ENCODE data around the gene NOL9. TPM values are rescaled to one million over a fixed set of nuclear protein-coding genes. Genes with fewer than 3 reads are reported as not detected.

NOL9 gene
- total RNA-seq, 2 donors from 2014 or later, result 62.3 to 77.7 TPM

- DNase-seq (no peak), ATAC-seq (no peak)
- H3K36me3 Mint-ChIP-seq (ENCODE audit: low read depth), result peaks cover 4% of the 10 kb centered on the region
- H3K27ac Mint-ChIP-seq, result peak overlapping the region; percentile 98
- H3K4me1 Mint-ChIP-seq, result peaks cover 27% of the 10 kb centered on the region
- H3K4me3 Mint-ChIP-seq, result peak overlapping the region; percentile 84
- H3K9me3 ChIP-seq (ENCODE audit: control insufficient read depth, low read length, poor library complexity, severe bottlenecking), result no peaks in the 10 kb centered on the region
- no peaks in the 10 kb centered on the region for H3K27me3 Mint-ChIP-seq
These were observed 9.5 kb downstream of the NOL9 start for GRCh38 chr1:6544831-6545230.

- peaks cover 5% of the 10 kb centered on the region for H3K4me1 Mint-ChIP-seq
- H3K36me3 Mint-ChIP-seq (ENCODE audit: low read depth), result no peaks in the 10 kb centered on the region
These were observed 15.4 kb downstream of the NOL9 start for GRCh38 chr1:6538956-6539355.

GRCh38 chr1:6536291-6536690 is 18.0 kb downstream of the NOL9 start:
- DNase-seq (no peak), ATAC-seq (no peak)
- Mint-ChIP-seq H3K4me1 (peaks cover 5% of the 10 kb centered on the region), H3K27ac (no peak overlapping the region), H3K27me3 (no peaks in the 10 kb centered on the region), H3K36me3 (ENCODE audit: low read depth) (peaks cover 2% of the 10 kb centered on the region), H3K4me3 (no peak overlapping the region)
- no peaks in the 10 kb centered on the region for H3K9me3 ChIP-seq (ENCODE audit: control insufficient read depth, low read length, poor library complexity, severe bottlenecking)

More at GRCh38 chr1:6538956-6539355, 15.4 kb downstream of the NOL9 start:
- DNase-seq (no peak), ATAC-seq (no peak)
- Mint-ChIP-seq H3K27ac (peak overlapping the region; percentile 27), H3K4me3 (no peak overlapping the region), H3K27me3 (no peaks in the 10 kb centered on the region)
- no peaks in the 10 kb centered on the region for H3K9me3 ChIP-seq (ENCODE audit: control insufficient read depth, low read length, poor library complexity, severe bottlenecking)

GRCh38 chr1:6535214-6535613 is 19.1 kb downstream of the NOL9 start:
- Mint-ChIP-seq H3K4me1 (peaks cover 5% of the 10 kb centered on the region), H3K27me3 (no peaks in the 10 kb centered on the region), H3K36me3 (ENCODE audit: low read depth) (peaks cover 2% of the 10 kb centered on the region), H3K27ac (no peak overlapping the region), H3K4me3 (no peak overlapping the region)
- H3K9me3 ChIP-seq (ENCODE audit: control insufficient read depth, low read length, poor library complexity, severe bottlenecking), result no peaks in the 10 kb centered on the region
- DNase-seq (no peak), ATAC-seq (no peak)

GRCh38 chr1:6534248-6534822 is 20.0 kb downstream of the NOL9 start:
- no peaks in the 10 kb centered on the region for H3K9me3 ChIP-seq (ENCODE audit: control insufficient read depth, low read length, poor library complexity, severe bottlenecking)
- no peak for DNase-seq
- H3K4me3 Mint-ChIP-seq, result no peak overlapping the region
- H3K27me3 Mint-ChIP-seq, result no peaks in the 10 kb centered on the region
- H3K4me1 Mint-ChIP-seq, result peaks cover 3% of the 10 kb centered on the region
- no peak overlapping the region for H3K27ac Mint-ChIP-seq
- no peak for ATAC-seq
- H3K36me3 Mint-ChIP-seq (ENCODE audit: low read depth), result peaks cover 2% of the 10 kb centered on the region

GRCh38 chr1:6531996-6532395 is 22.3 kb downstream of the NOL9 start:
- Mint-ChIP-seq H3K36me3 (ENCODE audit: low read depth) (peaks cover 2% of the 10 kb centered on the region), H3K27ac (no peak overlapping the region)

GRCh38 chr1:6530504-6531160 is 23.7 kb downstream of the NOL9 start:
- peaks cover 5% of the 10 kb centered on the region for H3K4me1 Mint-ChIP-seq
- no peaks in the 10 kb centered on the region for H3K27me3 Mint-ChIP-seq
- DNase-seq, result no peak
- no peak overlapping the region for H3K27ac Mint-ChIP-seq
- H3K4me3 Mint-ChIP-seq, result no peak overlapping the region
- no peak for ATAC-seq
- H3K36me3 Mint-ChIP-seq (ENCODE audit: low read depth), result peaks cover 2% of the 10 kb centered on the region
- H3K9me3 ChIP-seq (ENCODE audit: control insufficient read depth, low read length, poor library complexity, severe bottlenecking), result no peaks in the 10 kb centered on the region

More at GRCh38 chr1:6531996-6532395, 22.3 kb downstream of the NOL9 start:
- no peaks in the 10 kb centered on the region for H3K9me3 ChIP-seq (ENCODE audit: control insufficient read depth, low read length, poor library complexity, severe bottlenecking)
- no peak for ATAC-seq
- H3K4me3 Mint-ChIP-seq, result no peak overlapping the region
- no peaks in the 10 kb centered on the region for H3K27me3 Mint-ChIP-seq
- H3K4me1 Mint-ChIP-seq, result peaks cover 5% of the 10 kb centered on the region
- DNase-seq, result no peak

- ATAC-seq, result no peak
- Mint-ChIP-seq H3K4me3 (no peak overlapping the region), H3K27ac (no peak overlapping the region), H3K4me1 (peaks cover 6% of the 10 kb centered on the region), H3K27me3 (no peaks in the 10 kb centered on the region), H3K36me3 (ENCODE audit: low read depth) (peaks cover 2% of the 10 kb centered on the region)
- no peak for DNase-seq
- no peaks in the 10 kb centered on the region for H3K9me3 ChIP-seq (ENCODE audit: control insufficient read depth, low read length, poor library complexity, severe bottlenecking)
These were observed 25.8 kb downstream of the NOL9 start for GRCh38 chr1:6528492-6528891.

- H3K4me1 Mint-ChIP-seq, result peaks cover 6% of the 10 kb centered on the region
- no peaks in the 10 kb centered on the region for H3K9me3 ChIP-seq (ENCODE audit: control insufficient read depth, low read length, poor library complexity, severe bottlenecking)
- DNase-seq (no peak), ATAC-seq (no peak)
- H3K27me3 Mint-ChIP-seq, result no peaks in the 10 kb centered on the region
- no peak overlapping the region for H3K27ac Mint-ChIP-seq
- H3K4me3 Mint-ChIP-seq, result no peak overlapping the region
- H3K36me3 Mint-ChIP-seq (ENCODE audit: low read depth), result no peaks in the 10 kb centered on the region
These were observed 28.0 kb downstream of the NOL9 start for GRCh38 chr1:6526316-6526715.

- no peaks in the 10 kb centered on the region for H3K27me3 Mint-ChIP-seq
- peaks cover 6% of the 10 kb centered on the region for H3K4me1 Mint-ChIP-seq
- no peak overlapping the region for H3K27ac Mint-ChIP-seq
- H3K4me3 Mint-ChIP-seq, result no peak overlapping the region
- no peaks in the 10 kb centered on the region for H3K9me3 ChIP-seq (ENCODE audit: control insufficient read depth, low read length, poor library complexity, severe bottlenecking)
- DNase-seq (no peak), ATAC-seq (no peak)
- H3K36me3 Mint-ChIP-seq (ENCODE audit: low read depth), result no peaks in the 10 kb centered on the region
These were observed 30.7 kb downstream of the NOL9 start for GRCh38 chr1:6523566-6523965.

- no peaks in the 10 kb centered on the region for H3K9me3 ChIP-seq (ENCODE audit: control insufficient read depth, low read length, poor library complexity, severe bottlenecking)
- ATAC-seq (no peak), DNase-seq (no peak)
- H3K4me3 Mint-ChIP-seq, result no peak overlapping the region
- H3K27ac Mint-ChIP-seq, result no peak overlapping the region
- no peaks in the 10 kb centered on the region for H3K27me3 Mint-ChIP-seq
- H3K4me1 Mint-ChIP-seq, result peaks cover 3% of the 10 kb centered on the region
- H3K36me3 Mint-ChIP-seq (ENCODE audit: low read depth), result no peaks in the 10 kb centered on the region
These were observed 32.8 kb downstream of the NOL9 start for GRCh38 chr1:6521536-6521935.

- no peaks in the 10 kb centered on the region for H3K9me3 ChIP-seq (ENCODE audit: control insufficient read depth, low read length, poor library complexity, severe bottlenecking)
- Mint-ChIP-seq H3K27me3 (no peaks in the 10 kb centered on the region), H3K36me3 (ENCODE audit: low read depth) (no peaks in the 10 kb centered on the region), H3K27ac (peak overlapping the region; percentile 32), H3K4me1 (peaks cover 3% of the 10 kb centered on the region), H3K4me3 (no peak overlapping the region)
- DNase-seq (no peak), ATAC-seq (no peak)
These were observed 34.2 kb downstream of the NOL9 start for GRCh38 chr1:6519935-6520671.

- Mint-ChIP-seq H3K36me3 (ENCODE audit: low read depth) (no peaks in the 10 kb centered on the region), H3K27me3 (no peaks in the 10 kb centered on the region), H3K27ac (peak overlapping the region; percentile 32), H3K4me3 (no peak overlapping the region), H3K4me1 (peaks cover 3% of the 10 kb centered on the region)
- DNase-seq (no peak), ATAC-seq (no peak)
- no peaks in the 10 kb centered on the region for H3K9me3 ChIP-seq (ENCODE audit: control insufficient read depth, low read length, poor library complexity, severe bottlenecking)
These were observed 34.8 kb downstream of the NOL9 start for GRCh38 chr1:6519491-6519934.
